Psoas muscle (tissue), 8 donors: ENCODE data around the gene RMDN2. TPM values are rescaled to one million over a fixed set of nuclear protein-coding genes. Genes with fewer than 3 reads are reported as not detected.

ENCODE experiments used
- ATAC-seq, 4 donors: fragments of 200-7000 bp; cut with Tn5 transposase; one replicate each; pipeline ENCODE4 v1.9.1; 2020; ENCODE audit warnings: moderate library complexity in 3 of 4, mild to moderate bottlenecking in 2 of 4
- DNase-seq, 2 donors: peaks; one replicate each; pipeline ENCODE4 v3.0.0-alpha.2; 2020
- H3K27ac ChIP-seq: fragments of 200-600 bp; one replicate; pipeline ENCODE4 v1.8.0; 2022
- H3K27me3 ChIP-seq, 3 donors: fragments of 200-600 bp in 1 of 3; one replicate each; pipeline versions ENCODE4 v1.6.1 to v1.8.0; 2013 to 2022; ENCODE audit warnings: low read length in 2 of 3, mild to moderate bottlenecking in 2 of 3, moderate library complexity in 1 of 3; ENCODE audit not compliant: insufficient read depth in 3 of 3
- H3K36me3 ChIP-seq, 2 donors: fragments of 200-600 bp in 1 of 2; one replicate each; pipeline versions ENCODE4 v1.6.1 to v1.8.0; 2013 to 2022; ENCODE audit warnings: low read depth in 1 of 2, mild to moderate bottlenecking in 1 of 2, moderate library complexity in 1 of 2; ENCODE audit not compliant: insufficient read depth in 1 of 2
- H3K4me1 ChIP-seq: fragments of 200-600 bp; one replicate; pipeline ENCODE4 v1.8.0; 2022
- H3K4me3 ChIP-seq: fragments of 200-600 bp; one replicate; pipeline ENCODE4 v1.8.0; 2022; ENCODE audit warnings: mild to moderate bottlenecking
- H3K9me3 ChIP-seq: fragments of 200-600 bp; one replicate; pipeline ENCODE4 v1.8.0; 2022
- CTCF ChIP-seq: fragments of 200-600 bp; IDR thresholded peaks from one replicate; pipeline ENCODE4 v1.8.0; 2022; ENCODE audit warnings: antibody characterized with exemption
- WGBS, 3 donors: extraction: QIAGEN DNeasy Blood & Tissue Kit; methylation state at CpG; one replicate each; pipeline versions ENCODE4 v1.1.6 to v1.1.7; 2013; 5-methylcytosine and 5-hydroxymethylcytosine counted together
- intact Hi-C, 2 donors: fragments of 100-400 bp; cut with DNase I; formaldehyde crosslinking; loops; one replicate each; pipeline versions ENCODE4 v1.11.0 to v1.14.2; 2022
- polyA plus RNA-seq, 3 donors: library from polyadenylated mRNA; stranded (reverse); fragments of 200-250 nt; gene quantifications; one replicate each; pipeline ENCODE4 v1.2.3, GENCODE V29; 2013
- total RNA-seq, 4 donors: library from RNA; stranded (reverse); fragmentation: NEBNext Ultra II Directional in 2 of 4; extraction: Animal tissue kit (Norgen Biotek cat#: 25700) in 2 of 4; gene quantifications; one replicate each; pipeline versions ENCODE4 v1.2.1 to v1.2.4, GENCODE V29; 2021 to 2023
- donor health status: healthy with polysubstance abuse.
- donor health status: DM: no; HTN: no; CAD: no; lungs with moderate emphysema.
- donor health status: Bipolar disorder and iron deficiency.
- donor health status: healthy.
- donor health status: DM: yes; HTN: yes; CAD: no.
- donor health status: DM: no; HTN: no; CAD: no.
- donor health status: DM: no; HTN: no; CAD: no.
- donor health status: DM: yes; HTN: yes; CAD: no.

Gene RMDN2
- total and polyA plus RNA-seq, 7 donors, result 2.1 to 5.5 (median 3.5) TPM

- Histone ChIP-seq H3K27me3 (peaks cover 0 to 2% (median 0%) of the 10 kb centered on the region in 3 donors), H3K4me3 (no peak overlapping the region), H3K36me3 (no peaks in the 10 kb centered on the region), H3K9me3 (no peaks in the 10 kb centered on the region), H3K4me1 (peaks cover 5% of the 10 kb centered on the region), H3K27ac (no peak overlapping the region)
- no peak for TF ChIP-seq CTCF
- intact Hi-C loops, result loop anchor here (5.0 kb wide), 4 partner anchors 206 to 486 kb away; partner anchors contain the start of gene CDC42EP3 (in 1 of the 2)
- 86 to 87% (median 87%) methylated on average over 3 to 4 of the region's 4 CpGs for WGBS, 3 donors
- DNase-seq (no peak), ATAC-seq (no peak)
Observed at GRCh38 chr2:37878536-37878935, 46.6 kb upstream of the RMDN2 start.

- DNase-seq (no peak), ATAC-seq (no peak)
- Histone ChIP-seq H3K4me3 (no peak overlapping the region), H3K27me3 (peaks cover 0 to 2% (median 0%) of the 10 kb centered on the region in 3 donors), H3K36me3 (no peaks in the 10 kb centered on the region), H3K9me3 (no peaks in the 10 kb centered on the region), H3K4me1 (peaks cover 5% of the 10 kb centered on the region), H3K27ac (no peak overlapping the region)
- 48 to 60% (median 59%) methylated on average over 9 of the region's 9 CpGs for WGBS, 3 donors
- intact Hi-C loops, result no loop called here
- TF ChIP-seq CTCF, result no peak
Observed at GRCh38 chr2:37880551-37880950, 44.5 kb upstream of the RMDN2 start.

GRCh38 chr2:37881397-37881796 is 43.7 kb upstream of the RMDN2 start:
- no peak for ATAC-seq
- DNase-seq, result no peak
- Histone ChIP-seq H3K4me1 (peaks cover 5% of the 10 kb centered on the region), H3K27me3 (peaks cover 0 to 2% (median 0%) of the 10 kb centered on the region in 3 donors), H3K27ac (no peak overlapping the region), H3K36me3 (no peaks in the 10 kb centered on the region), H3K9me3 (no peaks in the 10 kb centered on the region), H3K4me3 (no peak overlapping the region)
- 76 to 79% (median 77%) methylated on average over 9 of the region's 9 CpGs for WGBS, 3 donors
- intact Hi-C loops, result no loop called here
- no peak for TF ChIP-seq CTCF

GRCh38 chr2:37882036-37882435 is 43.1 kb upstream of the RMDN2 start:
- no peak overlapping the region for H3K27ac ChIP-seq

More at GRCh38 chr2:37882036-37882435, 43.1 kb upstream of the RMDN2 start:
- Histone ChIP-seq H3K9me3 (no peaks in the 10 kb centered on the region), H3K4me1 (peaks cover 2% of the 10 kb centered on the region), H3K4me3 (no peak overlapping the region), H3K36me3 (no peaks in the 10 kb centered on the region), H3K27me3 (peaks cover 0 to 2% (median 0%) of the 10 kb centered on the region in 3 donors)
- WGBS, 3 donors, result 93 to 100% (median 97%) methylated on average over 1 of the region's 1 CpG
- ATAC-seq, result no peak
- no peak for DNase-seq
- intact Hi-C loops, result no loop called here
- TF ChIP-seq CTCF, result no peak
